ENCODE results near the gene SWAP70.

DNA sequence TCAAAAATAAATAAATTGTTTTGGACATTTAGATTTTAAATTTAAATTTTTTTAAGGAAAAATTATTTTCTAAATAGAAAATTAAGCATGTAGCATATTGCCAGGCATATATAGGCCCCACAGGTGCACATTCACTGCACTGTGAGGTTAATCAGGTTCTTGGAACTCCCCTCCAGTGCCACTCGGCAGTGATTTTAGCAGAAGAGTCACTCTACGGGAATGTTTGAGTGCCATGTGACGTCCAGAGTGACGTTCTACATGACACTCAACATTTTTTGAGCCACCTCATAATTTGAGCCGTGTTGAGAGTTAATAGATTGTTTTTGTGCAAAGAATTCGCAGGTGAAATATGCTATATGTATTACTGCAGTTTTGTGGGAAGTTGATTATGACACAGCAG, 77.4 kb downstream of the SWAP70 start:
- TF ChIP-seq, protein P1, sequence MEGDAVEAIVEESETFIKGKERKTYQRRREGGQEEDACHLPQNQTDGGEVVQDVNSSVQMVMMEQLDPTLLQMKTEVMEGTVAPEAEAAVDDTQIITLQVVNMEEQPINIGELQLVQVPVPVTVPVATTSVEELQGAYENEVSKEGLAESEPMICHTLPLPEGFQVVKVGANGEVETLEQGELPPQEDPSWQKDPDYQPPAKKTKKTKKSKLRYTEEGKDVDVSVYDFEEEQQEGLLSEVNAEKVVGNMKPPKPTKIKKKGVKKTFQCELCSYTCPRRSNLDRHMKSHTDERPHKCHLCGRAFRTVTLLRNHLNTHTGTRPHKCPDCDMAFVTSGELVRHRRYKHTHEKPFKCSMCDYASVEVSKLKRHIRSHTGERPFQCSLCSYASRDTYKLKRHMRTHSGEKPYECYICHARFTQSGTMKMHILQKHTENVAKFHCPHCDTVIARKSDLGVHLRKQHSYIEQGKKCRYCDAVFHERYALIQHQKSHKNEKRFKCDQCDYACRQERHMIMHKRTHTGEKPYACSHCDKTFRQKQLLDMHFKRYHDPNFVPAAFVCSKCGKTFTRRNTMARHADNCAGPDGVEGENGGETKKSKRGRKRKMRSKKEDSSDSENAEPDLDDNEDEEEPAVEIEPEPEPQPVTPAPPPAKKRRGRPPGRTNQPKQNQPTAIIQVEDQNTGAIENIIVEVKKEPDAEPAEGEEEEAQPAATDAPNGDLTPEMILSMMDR (IDR thresholded peaks at IDR 0.05; ENCODE audit: low read depth, low read length, poor library complexity, severe bottlenecking) = no peak
- TF ChIP-seq EZH2phosphoT487 (IDR thresholded peaks at IDR 0.05; ENCODE audit: borderline replicate concordance, low read length) = no peak
